Stimulated activated naive CD8-positive, alpha-beta T cell treated with anti-CD3 and anti-CD28 coated beads, Interleukin-15, amount 100 ng/mL, for 72 hours (primary cell): ENCODE measurements around the gene OSGIN1.

Source experiments
- ATAC-seq: fragments of 150-1000 bp; cut with Tn5 transposase; 2 replicates; pipeline ENCODE4 v1.10.0; 2021; ENCODE audit warnings: mild to moderate bottlenecking, moderate library complexity
- DNase-seq, 2 donors: peaks; one replicate each; pipeline ENCODE4 v3.0.0; 2021 to 2022
- H3K27ac Mint-ChIP-seq, 2 donors: one replicate each; pipeline ENCODE4 v1.8.0; 2022; ENCODE audit warnings: mild to moderate bottlenecking in 2 of 2, mixed read lengths in 2 of 2, moderate library complexity in 2 of 2
- H3K27me3 Mint-ChIP-seq: one replicate; pipeline ENCODE4 v1.8.0; 2022; ENCODE audit warnings: mixed read lengths
- H3K4me1 Mint-ChIP-seq: one replicate; pipeline ENCODE4 v1.8.0; 2022; ENCODE audit warnings: mild to moderate bottlenecking, mixed read lengths
- H3K4me3 Mint-ChIP-seq, 2 donors: one replicate each; pipeline ENCODE4 v1.8.0; 2022; ENCODE audit warnings: mild to moderate bottlenecking in 2 of 2, mixed read lengths in 2 of 2, moderate library complexity in 1 of 2
- H3K9me3 Mint-ChIP-seq, 2 donors: one replicate each; pipeline ENCODE4 v1.8.0; 2022; ENCODE audit warnings: mixed read lengths in 2 of 2

Gene OSGIN1

GRCh38 chr16:83981799-83982198, 28.8 kb downstream of the OSGIN1 start:
- ATAC-seq = no peak
- H3K4me3 Mint-ChIP-seq = no peak overlapping the region
- H3K27me3 Mint-ChIP-seq = peaks cover 6% of the 10 kb centered on the region
- no peak overlapping the region for H3K27ac Mint-ChIP-seq
- no peak for DNase-seq
- peaks cover 4 to 18% of the 10 kb centered on the region in 2 donors for H3K9me3 Mint-ChIP-seq
- H3K4me1 Mint-ChIP-seq = no peaks in the 10 kb centered on the region

GRCh38 chr16:83983491-83983890, 30.5 kb downstream of the OSGIN1 start:
- Mint-ChIP-seq H3K9me3 (peaks cover 4 to 9% of the 10 kb centered on the region in 2 donors), H3K27ac (no peak overlapping the region), H3K4me3 (no peak overlapping the region), H3K4me1 (no peaks in the 10 kb centered on the region), H3K27me3 (peaks cover 14% of the 10 kb centered on the region)
- no peak for ATAC-seq
- DNase-seq = no peak

GRCh38 chr16:83989300-83989699, 36.3 kb downstream of the OSGIN1 start:
- DNase-seq = no peak
- Mint-ChIP-seq H3K27me3 (peaks cover 58% of the 10 kb centered on the region), H3K4me3 (no peak overlapping the region), H3K27ac (no peak overlapping the region), H3K9me3 (peaks cover 5 to 7% of the 10 kb centered on the region in 2 donors), H3K4me1 (no peaks in the 10 kb centered on the region)
- ATAC-seq = no peak

GRCh38 chr16:83990492-83990891, 37.5 kb downstream of the OSGIN1 start:
- Mint-ChIP-seq H3K27me3 (peaks cover 70% of the 10 kb centered on the region), H3K27ac (no peak overlapping the region), H3K9me3 (peaks cover 5 to 7% of the 10 kb centered on the region in 2 donors), H3K4me1 (peaks cover 2% of the 10 kb centered on the region), H3K4me3 (no peak overlapping the region)
- no peak for ATAC-seq
- no peak for DNase-seq

- Mint-ChIP-seq H3K4me1 (peaks cover 10% of the 10 kb centered on the region), H3K27me3 (peaks cover 88% of the 10 kb centered on the region), H3K4me3 (no peak overlapping the region), H3K9me3 (peaks cover 5 to 7% of the 10 kb centered on the region in 2 donors), H3K27ac (no peak overlapping the region)
- no peak for DNase-seq
- no peak for ATAC-seq
Observed at GRCh38 chr16:83992624-83993023, 39.6 kb downstream of the OSGIN1 start.

GRCh38 chr16:83994087-83994486, 41.0 kb downstream of the OSGIN1 start:
- peaks cover 5 to 7% of the 10 kb centered on the region in 2 donors for H3K9me3 Mint-ChIP-seq
- peaks cover 89% of the 10 kb centered on the region for H3K27me3 Mint-ChIP-seq
- H3K4me3 Mint-ChIP-seq = no peak overlapping the region
- peak in 1 of 2 donors; percentile 17 for DNase-seq
- peak; percentile 73 for ATAC-seq
- peaks cover 10% of the 10 kb centered on the region for H3K4me1 Mint-ChIP-seq
- peak overlapping the region in 1 of 2 donors; percentile 19 for H3K27ac Mint-ChIP-seq

GRCh38 chr16:83994703-83995102, 41.7 kb downstream of the OSGIN1 start:
- Mint-ChIP-seq H3K9me3 (peaks cover 5 to 7% of the 10 kb centered on the region in 2 donors), H3K27me3 (peaks cover 86% of the 10 kb centered on the region), H3K27ac (no peak overlapping the region), H3K4me1 (peaks cover 10% of the 10 kb centered on the region), H3K4me3 (no peak overlapping the region)
- DNase-seq (no peak), ATAC-seq (no peak)

GRCh38 chr16:83995754-83996153, 42.7 kb downstream of the OSGIN1 start:
- Mint-ChIP-seq H3K27ac (peak overlapping the region in 1 of 2 donors; percentile 49), H3K4me3 (peak overlapping the region in 1 of 2 donors; percentile 27), H3K9me3 (peaks cover 5 to 7% of the 10 kb centered on the region in 2 donors), H3K4me1 (peaks cover 10% of the 10 kb centered on the region), H3K27me3 (peaks cover 81% of the 10 kb centered on the region)
- peak; percentile 41 for ATAC-seq
- no peak for DNase-seq

GRCh38 chr16:83996481-83997252, 43.6 kb downstream of the OSGIN1 start:
- peaks cover 5 to 6% of the 10 kb centered on the region in 2 donors for H3K9me3 Mint-ChIP-seq
- DNase-seq = no peak
- no peak overlapping the region for H3K4me3 Mint-ChIP-seq
- no peak for ATAC-seq
- H3K4me1 Mint-ChIP-seq = peaks cover 10% of the 10 kb centered on the region
- H3K27ac Mint-ChIP-seq = no peak overlapping the region
- H3K27me3 Mint-ChIP-seq = peaks cover 82% of the 10 kb centered on the region

GRCh38 chr16:83998091-83998490, 45.1 kb downstream of the OSGIN1 start:
- Mint-ChIP-seq H3K27ac (no peak overlapping the region), H3K4me3 (no peak overlapping the region), H3K4me1 (peaks cover 10% of the 10 kb centered on the region), H3K27me3 (peaks cover 80% of the 10 kb centered on the region), H3K9me3 (no peaks in the 10 kb centered on the region)
- DNase-seq (no peak), ATAC-seq (no peak)

- H3K27ac Mint-ChIP-seq = peak overlapping the region in 1 of 2 donors; percentile 19
- no peak overlapping the region for H3K4me3 Mint-ChIP-seq
- peaks cover 2% of the 10 kb centered on the region for H3K4me1 Mint-ChIP-seq
- no peak for DNase-seq
- no peaks in the 10 kb centered on the region for H3K9me3 Mint-ChIP-seq
- H3K27me3 Mint-ChIP-seq = peaks cover 62% of the 10 kb centered on the region
- no peak for ATAC-seq
Observed at GRCh38 chr16:84000989-84001642, 48.1 kb downstream of the OSGIN1 start.

GRCh38 chr16:84001726-84002125, 48.7 kb downstream of the OSGIN1 start:
- no peaks in the 10 kb centered on the region for H3K4me1 Mint-ChIP-seq
- no peak overlapping the region for H3K4me3 Mint-ChIP-seq
- H3K27me3 Mint-ChIP-seq = peaks cover 56% of the 10 kb centered on the region
- no peaks in the 10 kb centered on the region for H3K9me3 Mint-ChIP-seq
- H3K27ac Mint-ChIP-seq = no peak overlapping the region
- ATAC-seq = no peak
- DNase-seq = no peak

- Mint-ChIP-seq H3K4me3 (no peak overlapping the region), H3K27me3 (peaks cover 47% of the 10 kb centered on the region)
Observed at GRCh38 chr16:84003038-84003437, 50.0 kb downstream of the OSGIN1 start.

GRCh38 chr16:84004442-84004841, 51.4 kb downstream of the OSGIN1 start:
- DNase-seq (no peak), ATAC-seq (no peak)
- H3K4me3 Mint-ChIP-seq = no peak overlapping the region
- H3K27ac Mint-ChIP-seq = no peak overlapping the region
- no peaks in the 10 kb centered on the region for H3K9me3 Mint-ChIP-seq
- peaks cover 33% of the 10 kb centered on the region for H3K27me3 Mint-ChIP-seq
- H3K4me1 Mint-ChIP-seq = no peaks in the 10 kb centered on the region

More at GRCh38 chr16:84003038-84003437, 50.0 kb downstream of the OSGIN1 start:
- DNase-seq (no peak), ATAC-seq (no peak)
- Mint-ChIP-seq H3K9me3 (no peaks in the 10 kb centered on the region), H3K27ac (no peak overlapping the region), H3K4me1 (no peaks in the 10 kb centered on the region)

- no peaks in the 10 kb centered on the region for H3K9me3 Mint-ChIP-seq
- H3K4me1 Mint-ChIP-seq = no peaks in the 10 kb centered on the region
- DNase-seq (no peak), ATAC-seq (no peak)
- H3K27me3 Mint-ChIP-seq = peaks cover 32% of the 10 kb centered on the region
- H3K27ac Mint-ChIP-seq = no peak overlapping the region
- H3K4me3 Mint-ChIP-seq = no peak overlapping the region
Observed at GRCh38 chr16:84005391-84005790, 52.4 kb downstream of the OSGIN1 start.

GRCh38 chr16:84007520-84007919, 54.5 kb downstream of the OSGIN1 start:
- no peaks in the 10 kb centered on the region for H3K9me3 Mint-ChIP-seq

More at GRCh38 chr16:84007520-84007919, 54.5 kb downstream of the OSGIN1 start:
- Mint-ChIP-seq H3K4me1 (no peaks in the 10 kb centered on the region), H3K27me3 (peaks cover 26% of the 10 kb centered on the region), H3K27ac (peak overlapping the region; percentile 22 to 57), H3K4me3 (no peak overlapping the region)
- DNase-seq (no peak), ATAC-seq (no peak)
